HG03135 (cell line): ENCODE results near the gene CBR4.
"Not testable (repeated sequence)": the region's sequence is repeated elsewhere in the genome, so short reads cannot be mapped to it uniquely, and the experiment has no call there.

Experiments used
- ATAC-seq: cut with Tn5 transposase; IDR thresholded peaks from one replicate; pipeline ENCODE4 v1.9.1; 2021; ENCODE audit warnings: mild to moderate bottlenecking, moderate library complexity; ENCODE audit not compliant: unreplicated experiment

CBR4 gene

DNA sequence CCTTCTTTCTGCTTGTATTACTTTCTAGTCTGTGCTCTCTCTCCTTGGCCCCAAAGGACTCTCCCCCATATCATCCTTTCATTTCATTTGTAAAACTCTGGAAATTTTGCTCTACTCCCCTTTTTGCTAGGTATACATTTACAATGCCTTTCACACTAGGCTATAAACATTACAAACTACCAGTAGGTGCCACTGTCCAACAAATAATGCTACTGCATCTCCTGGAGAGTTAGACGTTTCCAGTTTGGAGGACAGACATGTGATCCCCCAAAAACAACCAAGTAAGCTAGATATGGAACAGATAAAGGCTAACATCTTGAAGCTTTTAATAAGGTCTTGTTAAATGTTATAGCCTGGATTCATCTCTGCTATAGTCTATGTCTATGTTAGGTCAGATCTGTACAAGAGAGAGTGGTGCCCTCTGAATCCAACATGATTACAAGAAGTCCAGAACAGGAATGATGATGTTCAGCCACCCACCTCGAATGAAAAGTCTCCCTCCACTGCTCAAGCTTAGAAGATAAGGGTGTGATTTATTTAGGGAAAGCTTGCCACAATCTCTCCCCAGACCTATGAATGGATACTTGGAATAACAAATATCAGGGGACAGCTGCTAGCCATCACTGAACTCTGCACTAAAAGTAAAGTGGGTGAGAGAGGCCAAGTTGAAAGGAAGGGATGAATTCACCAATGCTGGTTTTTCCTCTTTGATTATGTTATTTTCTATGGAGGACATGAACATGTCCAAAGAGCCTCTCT lies 14.3 kb downstream of the CBR4 start:
- ATAC-seq: no peak

DNA sequence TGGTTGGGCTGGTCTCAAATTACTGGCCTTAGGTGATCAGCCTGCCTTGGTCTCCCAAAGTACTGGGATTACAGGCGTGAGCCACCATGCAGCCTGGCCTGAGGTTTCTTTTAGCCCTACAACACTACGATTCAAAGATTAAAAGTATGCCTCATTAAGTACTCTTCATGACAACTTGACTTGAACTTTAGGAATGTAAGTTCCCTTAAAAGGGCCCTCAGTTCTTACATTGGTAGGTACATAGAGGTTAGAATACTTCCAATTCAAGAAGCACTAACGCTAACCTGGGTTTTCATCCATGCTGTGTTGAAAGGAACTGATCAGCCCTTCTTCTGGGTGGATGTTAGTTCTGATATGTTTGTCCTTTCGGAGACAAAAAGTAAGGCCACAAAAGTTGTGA lies 15.1 kb downstream of the CBR4 start:
- no peak for ATAC-seq

DNA sequence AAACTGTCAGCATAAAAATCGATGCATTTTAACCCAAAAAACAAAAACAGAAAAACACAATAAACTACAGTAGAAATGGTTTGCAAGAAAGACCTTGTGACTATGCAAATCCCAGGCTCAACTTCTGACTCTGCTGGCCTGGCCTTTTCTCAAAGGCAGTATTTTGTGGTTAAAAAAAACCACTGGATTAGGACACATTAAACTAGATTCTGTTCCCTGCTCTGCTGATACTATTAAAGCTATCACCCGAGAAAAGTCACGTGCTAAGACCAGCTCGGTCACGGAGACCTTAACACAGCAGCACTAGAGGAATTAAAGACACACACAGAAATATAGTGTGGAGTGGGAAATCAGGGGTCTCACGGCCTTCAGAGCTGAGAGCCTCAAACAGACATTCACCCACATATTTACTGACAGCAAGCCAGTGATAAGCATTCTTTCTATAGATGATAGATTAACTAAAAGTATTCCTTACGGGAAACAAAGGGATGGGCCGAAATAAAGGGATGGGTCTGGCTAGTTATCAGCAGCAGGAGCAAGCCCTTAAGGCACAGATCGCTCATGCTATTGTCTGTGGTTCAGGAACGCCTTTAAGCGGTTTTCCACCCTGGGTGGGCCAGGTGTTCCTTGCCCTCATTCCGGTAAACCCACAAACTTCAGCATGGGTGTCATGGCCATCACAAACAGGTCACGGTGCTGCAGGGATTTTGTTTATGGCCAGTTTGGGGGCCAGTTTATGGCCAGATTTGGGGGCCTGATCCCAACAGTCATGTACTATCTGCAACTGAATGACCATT lies 16.1 kb downstream of the CBR4 start:
- ATAC-seq: no peak

DNA sequence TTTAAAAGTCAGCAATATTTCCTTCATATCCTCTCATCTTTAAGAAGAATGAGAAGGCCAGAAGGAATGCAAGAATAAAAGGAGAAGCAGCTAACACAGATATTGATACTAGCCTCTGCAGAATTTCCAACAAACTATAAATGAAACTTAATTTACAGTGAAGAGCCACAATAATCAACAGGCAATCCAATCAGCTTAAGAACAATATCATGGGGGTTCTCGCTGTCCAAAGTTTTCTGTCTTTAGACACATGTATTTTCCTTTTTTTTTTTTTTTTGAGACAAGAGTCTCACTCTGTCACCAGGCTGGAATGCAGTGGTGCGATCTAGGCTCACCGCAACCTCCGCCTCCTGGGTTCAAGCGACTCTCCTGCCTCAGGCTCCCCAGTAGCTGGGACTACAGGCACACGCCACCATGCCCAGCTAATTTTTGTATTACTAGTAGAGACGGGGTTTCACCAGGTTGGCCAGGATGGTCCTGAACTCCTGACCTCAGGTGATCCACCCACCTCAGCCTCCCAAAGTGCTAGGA lies 17.0 kb downstream of the CBR4 start:
- ATAC-seq: not testable (repeated sequence)

DNA sequence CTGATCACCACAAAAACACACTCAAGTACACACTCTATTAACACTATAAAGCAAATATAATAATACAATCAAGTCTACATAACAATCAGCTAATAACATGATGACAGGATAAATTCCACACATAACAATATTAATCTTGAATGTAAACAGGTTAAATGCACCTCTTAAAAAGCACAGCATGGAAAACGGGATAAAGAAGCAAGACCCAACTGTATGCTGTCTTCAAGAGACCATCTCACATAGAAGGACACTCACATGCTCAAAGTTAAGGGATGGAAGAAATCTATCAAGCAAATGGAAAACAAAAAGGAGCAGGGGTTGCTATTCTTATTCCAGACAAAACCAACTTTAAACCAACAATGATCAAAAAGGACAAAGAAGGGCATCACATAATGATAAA lies 28.1 kb downstream of the CBR4 start:
- no peak for ATAC-seq

DNA sequence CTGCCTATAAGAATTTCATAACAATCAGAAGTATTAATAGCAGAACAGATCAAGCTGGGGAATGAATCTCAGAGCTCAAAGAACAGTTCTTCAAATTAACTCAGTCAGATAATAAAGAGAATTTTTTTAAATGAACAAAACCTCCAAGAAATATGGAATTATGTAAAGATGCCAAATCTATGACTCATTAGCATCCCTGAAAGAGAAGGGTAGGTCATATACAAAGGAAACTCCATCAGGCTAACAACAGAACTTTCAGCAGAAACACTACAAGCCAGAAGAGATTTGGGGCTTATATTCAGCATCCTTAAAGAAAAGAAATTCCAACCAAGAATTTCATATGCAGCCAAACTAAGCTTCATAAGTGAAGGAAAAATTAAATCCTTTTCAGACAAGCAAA lies 28.6 kb downstream of the CBR4 start:
- no peak for ATAC-seq

DNA sequence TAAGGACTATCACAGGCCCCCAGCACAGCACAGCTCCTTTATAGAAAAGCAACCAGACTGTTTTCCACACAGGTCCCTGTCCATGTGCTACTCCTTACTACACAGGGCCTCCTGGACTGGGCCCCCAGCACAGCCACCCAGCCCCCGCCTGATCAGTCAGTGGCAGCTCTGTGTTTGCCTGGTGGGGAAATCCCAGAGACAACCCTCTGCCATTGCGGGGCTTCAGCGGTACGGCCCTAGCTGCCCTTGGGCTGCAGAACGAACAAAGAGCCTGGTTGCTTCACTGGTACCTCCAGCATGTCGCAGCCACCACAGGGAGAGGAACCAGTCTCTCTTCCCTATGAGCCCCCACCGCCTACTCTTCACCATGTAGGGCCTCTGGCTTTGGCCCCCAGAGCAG lies 30.7 kb downstream of the CBR4 start:
- ATAC-seq: no peak

DNA sequence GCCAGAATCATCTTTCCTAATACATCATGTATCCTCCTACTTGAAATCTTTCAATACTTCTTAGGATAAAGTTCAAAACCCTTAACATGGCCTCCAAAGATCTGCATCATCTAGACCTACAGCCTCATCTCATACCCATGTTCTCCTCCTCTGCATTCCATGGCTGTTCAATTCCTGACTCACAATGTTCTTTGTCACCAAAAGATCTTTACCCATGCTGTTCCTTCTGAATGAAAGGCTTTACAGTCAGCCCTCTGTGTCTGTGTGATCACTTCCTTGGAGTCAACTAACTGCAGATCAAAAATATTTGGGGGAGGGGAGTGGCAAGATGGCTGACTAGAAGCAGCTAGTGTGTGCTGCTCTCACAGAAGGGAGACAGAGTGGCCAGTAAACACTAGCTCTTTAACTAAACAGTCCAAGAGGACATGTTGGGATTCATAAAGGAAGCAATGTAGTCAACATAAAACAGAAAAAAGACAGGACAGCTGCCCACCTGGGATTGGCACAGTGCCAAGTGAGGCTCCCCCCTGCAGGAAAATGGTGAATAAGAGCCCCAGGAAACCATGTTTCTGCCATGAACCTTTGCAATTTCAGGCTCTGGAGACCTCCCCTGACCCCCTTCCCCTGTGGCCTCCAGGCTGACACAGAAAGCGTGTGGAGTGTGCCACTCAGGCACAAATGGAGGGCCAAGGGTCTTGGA lies 31.9 kb downstream of the CBR4 start:
- no peak for ATAC-seq

DNA sequence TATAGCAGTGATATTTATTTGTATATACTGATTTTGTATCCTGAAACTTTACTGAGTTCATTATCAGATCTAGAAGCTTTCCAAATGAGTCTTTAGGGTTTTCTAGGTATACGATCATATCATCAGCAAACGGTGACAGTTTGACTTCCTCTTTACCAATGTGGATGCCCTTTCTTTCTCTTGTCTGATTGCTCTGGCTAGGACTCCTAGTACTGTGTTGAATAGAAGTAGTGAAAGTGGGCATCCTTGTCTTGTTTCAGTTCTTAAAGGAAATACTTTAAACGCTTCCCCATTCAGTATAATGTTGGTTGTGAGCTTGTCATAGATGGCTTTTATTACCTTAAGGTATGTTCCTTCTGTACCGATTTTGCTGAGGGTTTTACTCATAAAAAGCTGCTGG lies 37.5 kb downstream of the CBR4 start:
- no peak for ATAC-seq

DNA sequence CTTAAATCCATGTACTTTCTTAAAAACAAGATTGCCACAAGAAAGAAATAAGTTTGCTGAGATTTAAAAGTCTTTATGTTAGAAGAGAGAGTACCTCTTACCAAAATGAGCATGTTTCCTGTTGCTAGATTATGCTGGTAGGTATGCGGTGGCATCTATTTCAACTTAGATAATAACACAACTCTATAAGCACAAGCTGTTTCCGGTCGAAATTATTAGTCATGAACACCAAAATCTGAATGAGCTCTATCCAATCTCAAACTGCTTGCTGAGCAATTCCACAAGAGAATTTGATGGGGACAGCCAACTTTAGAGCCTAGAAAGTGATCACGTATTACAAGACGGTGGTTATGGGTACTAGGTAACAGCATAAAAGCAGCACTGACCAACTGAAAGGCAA lies 49.3 kb downstream of the CBR4 start:
- ATAC-seq: no peak

DNA sequence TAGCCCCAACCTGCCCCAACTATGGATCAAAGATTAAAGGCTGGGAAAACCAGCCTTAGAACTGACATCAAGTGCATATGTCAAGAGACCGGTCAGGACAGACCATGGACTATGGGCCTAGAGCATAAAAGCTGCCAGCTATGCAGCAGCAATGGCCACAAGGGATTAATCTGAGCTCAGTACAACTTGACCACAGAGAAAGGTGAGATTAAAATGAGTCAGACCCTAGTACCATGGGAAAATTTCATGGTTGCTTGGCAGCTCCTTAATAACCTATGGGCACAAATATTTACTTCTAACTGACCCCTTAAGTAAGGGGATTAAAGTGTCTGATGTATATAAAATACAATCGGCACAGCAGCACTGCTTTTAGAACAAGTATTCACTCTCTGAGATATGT lies 54.4 kb downstream of the CBR4 start:
- no peak for ATAC-seq

DNA sequence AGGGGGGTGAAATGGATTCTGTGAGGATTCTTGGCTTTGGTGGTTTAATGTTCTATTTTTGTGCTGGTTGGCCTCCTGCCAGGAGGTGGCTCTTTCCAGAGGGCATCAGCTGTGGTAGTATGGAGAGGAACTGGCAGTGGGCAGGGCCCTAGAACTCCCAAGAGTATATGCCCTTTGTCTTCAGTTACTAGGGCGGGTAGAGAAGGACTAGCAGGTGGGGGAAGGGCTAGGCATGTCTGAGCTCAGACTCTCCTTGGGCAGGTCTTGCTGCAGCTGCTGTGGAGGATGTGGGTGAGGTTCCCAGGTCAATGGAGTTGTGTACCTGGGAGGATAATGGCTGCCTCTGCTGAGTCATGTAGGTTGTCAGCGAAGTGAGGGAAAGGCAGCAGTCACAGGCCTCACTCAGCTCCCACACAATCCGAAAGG lies 57.2 kb downstream of the CBR4 start:
- ATAC-seq: not testable (repeated sequence)

DNA sequence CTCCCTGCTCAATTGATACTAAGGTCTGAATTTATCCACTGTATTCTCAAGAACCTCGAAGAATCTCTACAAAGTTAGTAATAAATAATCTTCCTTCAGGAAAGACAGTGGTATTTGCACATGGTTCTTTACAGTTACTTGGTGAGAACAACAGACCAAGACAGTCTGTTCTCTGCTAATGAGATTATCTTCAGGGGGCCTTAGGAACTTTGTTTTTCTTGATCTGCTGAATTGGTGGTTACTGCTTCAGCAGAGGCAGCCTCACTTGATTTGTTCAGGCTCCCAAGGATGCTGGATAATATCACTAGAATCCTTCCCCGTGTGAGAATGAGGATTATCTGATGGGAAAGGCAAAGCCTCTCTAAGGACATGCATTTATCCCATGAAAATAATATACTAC lies 64.8 kb downstream of the CBR4 start:
- ATAC-seq: no peak

DNA sequence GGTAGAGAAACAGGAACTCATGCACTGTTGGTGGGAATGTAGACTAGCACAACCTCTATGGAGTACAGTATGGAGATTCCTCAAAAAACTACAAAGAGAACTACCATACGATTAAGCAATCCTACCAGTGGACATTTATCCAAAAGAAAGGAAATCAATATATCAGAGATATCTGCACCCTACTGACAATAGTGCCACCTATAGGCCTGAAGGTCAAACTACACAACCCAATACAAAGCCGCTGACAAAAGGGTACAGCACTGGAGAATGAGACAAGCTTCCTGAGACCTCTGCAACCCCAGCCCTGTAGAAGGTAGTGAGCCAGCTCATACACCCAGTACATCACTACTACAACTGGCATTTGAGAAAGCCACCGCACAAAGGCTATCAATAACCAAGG lies 67.1 kb downstream of the CBR4 start:
- ATAC-seq: no peak
